Measurements from ENCODE around the gene RAMAC.
A peak's percentile ranks its signal among the peaks of the same experiment; 100 is the strongest.
"Not testable (repeated sequence)": the region's sequence is repeated elsewhere in the genome, so short reads cannot be mapped to it uniquely, and the experiment has no call there.

RAMAC gene

GRCh38 chr15:82999905-83000671 is 14.1 kb downstream of the RAMAC start:
- no peak overlapping the region for H2AFZ ChIP-seq (ENCODE audit: low read length)
- no peaks in the 10 kb centered on the region for H3K9me2 ChIP-seq (ENCODE audit: low read depth, low read length)
- no peaks in the 10 kb centered on the region for H4K20me1 ChIP-seq (ENCODE audit: insufficient read depth, low read length)
- peak overlapping the region; percentile 6 for H3K4me3 ChIP-seq (ENCODE audit: low read depth, low read length, poor library complexity, severe bottlenecking)
- H3K27ac ChIP-seq (ENCODE audit: low read depth, low read length, poor library complexity, severe bottlenecking), result no peak overlapping the region
- peaks cover 7% of the 10 kb centered on the region for H3K4me1 ChIP-seq (ENCODE audit: insufficient read depth, low read length, severe bottlenecking)
- TF ChIP-seq EZH2 (IDR thresholded peaks at IDR 0.05; ENCODE audit: borderline replicate concordance, low read length) (no peak), CTCF (IDR thresholded peaks at IDR 0.05; ENCODE audit: low read length) (peak; percentile 71)
- no peaks in the 10 kb centered on the region for H3K27me3 ChIP-seq (ENCODE audit: insufficient read depth, low read length)
- H3K79me2 ChIP-seq (ENCODE audit: insufficient read depth, low read length), result no peaks in the 10 kb centered on the region
- H3K4me2 ChIP-seq (ENCODE audit: low read length), result peak overlapping the region; percentile 30
- no peaks in the 10 kb centered on the region for H3F3A ChIP-seq (ENCODE audit: insufficient read depth, low read length)
- no peaks in the 10 kb centered on the region; the same call in 1 of the 2 replicates for H3K36me3 ChIP-seq (ENCODE audit: insufficient read depth, low read length)
- H3K9me3 ChIP-seq (ENCODE audit: low read length), result no peaks in the 10 kb centered on the region
- H3K9ac ChIP-seq (ENCODE audit: low read length), result peak overlapping the region; percentile 2; the same call in 1 of the 2 replicates

DNA sequence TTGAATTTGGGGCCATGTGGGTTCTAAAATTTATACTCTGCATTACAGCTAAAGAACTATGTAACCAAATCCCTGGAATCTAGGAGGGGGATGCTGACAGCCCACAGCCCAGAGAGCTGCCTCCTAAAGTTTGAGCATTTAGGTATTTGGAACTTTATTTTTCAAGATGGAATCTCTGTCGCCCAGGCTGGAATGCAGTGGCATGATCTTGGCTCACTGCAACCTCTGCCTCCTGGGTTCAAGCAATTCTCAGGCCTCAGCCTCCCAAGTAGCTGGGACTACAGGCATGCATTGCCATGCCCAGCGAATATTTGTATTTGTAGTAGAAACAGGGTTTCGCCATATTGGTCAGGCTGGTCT is 14.6 kb downstream of the RAMAC start:
- H3K4me3 ChIP-seq (ENCODE audit: low read depth, low read length, poor library complexity, severe bottlenecking); H3K27me3 ChIP-seq (ENCODE audit: insufficient read depth, low read length); H3K4me2 ChIP-seq (ENCODE audit: low read length); H3F3A ChIP-seq (ENCODE audit: insufficient read depth, low read length); H3K9me2 ChIP-seq (ENCODE audit: low read depth, low read length); H3K79me2 ChIP-seq (ENCODE audit: insufficient read depth, low read length); H3K4me1 ChIP-seq (ENCODE audit: insufficient read depth, low read length, severe bottlenecking); H3K9me3 ChIP-seq (ENCODE audit: low read length); H3K9ac ChIP-seq (ENCODE audit: low read length); H2AFZ ChIP-seq (ENCODE audit: low read length); H4K20me1 ChIP-seq (ENCODE audit: insufficient read depth, low read length); H3K27ac ChIP-seq (ENCODE audit: low read depth, low read length, poor library complexity, severe bottlenecking); H3K36me3 ChIP-seq (ENCODE audit: insufficient read depth, low read length): not testable (repeated sequence)

GRCh38 chr15:83010709-83011270 is 24.8 kb downstream of the RAMAC start:
- no peaks in the 10 kb centered on the region for H3K79me2 ChIP-seq (ENCODE audit: insufficient read depth, low read length)
- no peaks in the 10 kb centered on the region for H4K20me1 ChIP-seq (ENCODE audit: insufficient read depth, low read length)
- H2AFZ ChIP-seq (ENCODE audit: low read length), result no peak overlapping the region
- peaks cover 34% of the 10 kb centered on the region for H3K36me3 ChIP-seq (ENCODE audit: insufficient read depth, low read length)
- no peaks in the 10 kb centered on the region for H3K27me3 ChIP-seq (ENCODE audit: insufficient read depth, low read length)
- TF ChIP-seq CTCF (IDR thresholded peaks at IDR 0.05; ENCODE audit: low read length) (peak; percentile 96), EZH2 (IDR thresholded peaks at IDR 0.05; ENCODE audit: borderline replicate concordance, low read length) (no peak)
- peaks cover 40% of the 10 kb centered on the region for H3K4me1 ChIP-seq (ENCODE audit: insufficient read depth, low read length, severe bottlenecking)
- no peaks in the 10 kb centered on the region for H3K9me2 ChIP-seq (ENCODE audit: low read depth, low read length)
- peak overlapping the region; percentile 79 for H3K4me2 ChIP-seq (ENCODE audit: low read length)
- peak overlapping the region; percentile 83 for H3K4me3 ChIP-seq (ENCODE audit: low read depth, low read length, poor library complexity, severe bottlenecking)
- no peaks in the 10 kb centered on the region for H3F3A ChIP-seq (ENCODE audit: insufficient read depth, low read length)
- H3K9me3 ChIP-seq (ENCODE audit: low read length), result no peaks in the 10 kb centered on the region
- H3K27ac ChIP-seq (ENCODE audit: low read depth, low read length, poor library complexity, severe bottlenecking), result peak overlapping the region; percentile 49
- peak overlapping the region; percentile 78 for H3K9ac ChIP-seq (ENCODE audit: low read length)

Measured in OCI-LY1 (cell line).